Measurements from ENCODE around the gene GNA12.

DNA sequence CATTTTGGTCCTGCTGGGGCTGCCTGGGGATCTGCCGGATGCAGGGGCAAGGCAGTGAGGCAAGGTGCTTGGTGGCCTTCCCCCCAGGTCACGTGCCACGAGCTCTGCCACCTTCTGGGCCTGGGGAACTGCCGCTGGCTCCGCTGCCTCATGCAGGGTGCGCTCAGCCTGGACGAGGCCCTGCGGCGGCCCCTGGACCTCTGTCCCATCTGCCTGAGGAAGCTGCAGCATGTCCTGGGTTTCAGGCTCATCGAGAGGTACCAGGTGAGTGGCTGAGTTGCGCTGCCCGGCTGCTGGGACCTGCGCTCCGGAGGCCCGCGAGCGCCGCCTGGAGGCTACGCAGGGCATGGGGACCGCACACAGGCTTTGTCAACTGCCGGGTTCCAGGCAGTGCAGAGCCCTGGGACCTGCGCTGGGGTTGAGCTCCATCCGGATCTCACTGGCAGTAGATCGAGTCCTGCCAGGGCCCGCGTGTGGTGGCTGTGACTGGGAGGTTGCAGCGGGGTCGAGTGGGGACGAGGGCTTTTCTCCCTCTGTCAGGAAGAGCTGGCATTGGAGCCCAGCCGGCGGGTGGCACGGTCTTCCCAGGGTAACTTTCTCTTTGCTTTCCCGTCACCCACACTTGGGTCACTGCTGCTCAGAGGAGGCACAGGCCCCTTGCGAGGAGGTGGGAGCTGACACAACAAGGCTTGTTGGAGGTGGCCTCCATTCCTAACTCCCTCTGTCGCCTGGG is 134.4 kb downstream of the GNA12 start:
- TF ChIP-seq, protein P1, sequence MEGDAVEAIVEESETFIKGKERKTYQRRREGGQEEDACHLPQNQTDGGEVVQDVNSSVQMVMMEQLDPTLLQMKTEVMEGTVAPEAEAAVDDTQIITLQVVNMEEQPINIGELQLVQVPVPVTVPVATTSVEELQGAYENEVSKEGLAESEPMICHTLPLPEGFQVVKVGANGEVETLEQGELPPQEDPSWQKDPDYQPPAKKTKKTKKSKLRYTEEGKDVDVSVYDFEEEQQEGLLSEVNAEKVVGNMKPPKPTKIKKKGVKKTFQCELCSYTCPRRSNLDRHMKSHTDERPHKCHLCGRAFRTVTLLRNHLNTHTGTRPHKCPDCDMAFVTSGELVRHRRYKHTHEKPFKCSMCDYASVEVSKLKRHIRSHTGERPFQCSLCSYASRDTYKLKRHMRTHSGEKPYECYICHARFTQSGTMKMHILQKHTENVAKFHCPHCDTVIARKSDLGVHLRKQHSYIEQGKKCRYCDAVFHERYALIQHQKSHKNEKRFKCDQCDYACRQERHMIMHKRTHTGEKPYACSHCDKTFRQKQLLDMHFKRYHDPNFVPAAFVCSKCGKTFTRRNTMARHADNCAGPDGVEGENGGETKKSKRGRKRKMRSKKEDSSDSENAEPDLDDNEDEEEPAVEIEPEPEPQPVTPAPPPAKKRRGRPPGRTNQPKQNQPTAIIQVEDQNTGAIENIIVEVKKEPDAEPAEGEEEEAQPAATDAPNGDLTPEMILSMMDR (IDR thresholded peaks at IDR 0.05), result peak; percentile 74 to 77 (median 75)
- TF ChIP-seq POLR2A (IDR thresholded peaks at IDR 0.05), result no peak

Data from vagina (tissue), 2 donors.